Measurements from ENCODE around the gene MCTP2. TPM values are rescaled to one million over a fixed set of nuclear protein-coding genes. Genes with fewer than 3 reads are reported as not detected.

The MCTP2 gene
- total and polyA plus RNA-seq, 9 of the 15 experiments (the other 6 are each of a cell fraction or from before 2014, with no cell fraction given), result 0.07 TPM; not detected in 8

GRCh38 chr15:94294556-94294955, 63.2 kb downstream of the MCTP2 start (continued):
- TF ChIP-seq MEF2A (IDR thresholded peaks at IDR 0.05; ENCODE audit: control insufficient read depth, low read depth, low read length) (no peak), ZNF121 (CRISPR knock-in tag; conservative IDR thresholded peaks at IDR 0.05) (no peak)

GRCh38 chr15:94295275-94295674, 63.9 kb downstream of the MCTP2 start:
- H3K27me3 ChIP-seq (ENCODE audit: control insufficient read depth in 2 of 2, insufficient read depth in 2 of 2, low read length in 2 of 2), result no peaks in the 10 kb centered on the region
- no peaks in the 10 kb centered on the region for H3K79me2 ChIP-seq (ENCODE audit: control insufficient read depth, insufficient read depth, low read length)
- ATAC-seq, result no peak
- H3K4me2 ChIP-seq (ENCODE audit: insufficient read depth, low read length), result no peak overlapping the region
- no peak overlapping the region for H3K27ac ChIP-seq (ENCODE audit: extremely low read depth, low read depth, low read length)
- CTCF ChIA-PET (ENCODE audit: low intra/inter-chr PET ratio), result no interaction called here
- TF ChIP-seq SMARCA4 (IDR thresholded peaks at IDR 0.05) (no peak), ZSCAN29 (IDR thresholded peaks at IDR 0.05) (no peak), UBTF (IDR thresholded peaks at IDR 0.05; ENCODE audit: borderline replicate concordance in 1 of 2, low read depth in 2 of 2, low read length in 2 of 2) (no peak), ZNF224 (CRISPR knock-in tag; IDR thresholded peaks at IDR 0.05) (no peak), RBFOX2 (IDR thresholded peaks at IDR 0.05; ENCODE audit: low read depth, low read length) (no peak), IRF9 (tag; IDR thresholded peaks at IDR 0.05) (no peak), ZNF511 (CRISPR knock-in tag; IDR thresholded peaks at IDR 0.05) (no peak), ETV1 (tag; conservative IDR thresholded peaks at IDR 0.05; ENCODE audit: low read depth) (no peak), EHMT2 (IDR thresholded peaks at IDR 0.05) (no peak), SRSF1 (IDR thresholded peaks at IDR 0.05; ENCODE audit: low read depth, low read length) (no peak)
- H3K4me1 ChIP-seq (replicated peaks in 1 of 2; ENCODE audit: control insufficient read depth in 2 of 2, insufficient read depth in 2 of 2, low read length in 2 of 2), result no peaks in the 10 kb centered on the region
- H3K4me3 ChIP-seq, result no peak overlapping the region
- intact Hi-C loops (cut with micrococcal nuclease), result no loop called here
- no TSS peak for BruUV-seq (replicated peaks)
- H3K9me1 ChIP-seq (ENCODE audit: control insufficient read depth, insufficient read depth, low read length), result no peaks in the 10 kb centered on the region
- no peaks in the 10 kb centered on the region for H3K36me3 ChIP-seq (ENCODE audit: control insufficient read depth, insufficient read depth, low read length)
- in situ Hi-C loops (cut with MboI), result no loop called here
- DNase-seq (ENCODE audit: extremely low read depth in 1 of 4, low spot score in 3 of 4), result no peak
- H4K20me1 ChIP-seq (replicated peaks; ENCODE audit: control insufficient read depth, insufficient read depth, low read length), result no peaks in the 10 kb centered on the region
- 0% methylated on average over 4 of the region's 4 CpGs for WGBS (ENCODE audit: insufficient coverage, low coverage, missing lambda C conversion rate)
- H3K9me3 ChIP-seq (replicated peaks; ENCODE audit: control insufficient read depth, insufficient read depth, low read depth, low read length), result no peaks in the 10 kb centered on the region
- POLR2A ChIA-PET, result no interaction called here
- no peak overlapping the region for H2AFZ ChIP-seq (ENCODE audit: low read depth, low read length)
- FAIRE-seq, result no peak
- no peak overlapping the region for H3K9ac ChIP-seq (ENCODE audit: insufficient read depth in 1 of 2, low read depth in 2 of 2, low read length in 2 of 2)

Data from K562 (cell line).